H1 (cell line): ENCODE measurements around the gene ID1. TPM values are rescaled to one million over a fixed set of nuclear protein-coding genes. Genes with fewer than 3 reads are reported as not detected.
A peak's percentile ranks its signal among the peaks of the same experiment; 100 is the strongest.

Source experiments
- CTCF ChIA-PET: fragments of 300-600 bp; sonication (Branson Sonifier 250); formaldehyde crosslinking; loops from one replicate; lab custom pipeline; 2021; ENCODE audit not compliant: partially characterized antibody; lab: Charles Lee
- POLR2A ChIA-PET: fragments of 300-600 bp; sonication (Branson Sonifier 250); formaldehyde crosslinking; loops from one replicate; lab custom pipeline; 2021; ENCODE audit warnings: inconsistent platforms; ENCODE audit not compliant: partially characterized antibody; lab: Charles Lee
- DNase-seq, 2 experiments: peaks; one replicate each; pipeline versions ENCODE4 v3.0.0 to v3.0.0-alpha.2; 2010 to 2022; ENCODE audit warnings: low spot score in 2 of 2, low read depth in 1 of 2, mixed read lengths in 1 of 2
- FAIRE-seq: peaks from 2 replicates; lab custom pipeline; 2011; peaks lifted over from hg19 to GRCh38; lab: Jason Lieb, UNC
- H2AFZ ChIP-seq: 2 replicates; pipeline ENCODE4 v1.8.1; 2012; ENCODE audit warnings: low read length, inconsistent platforms
- H2AK5ac ChIP-seq: 2 replicates; pipeline ENCODE4 v1.6.1; 2013; ENCODE audit warnings: low read depth, low read length
- H2BK120ac ChIP-seq: replicated peaks from 2 replicates; pipeline ENCODE3; 2013; ENCODE audit warnings: low read depth, low read length, inconsistent platforms
- H2BK12ac ChIP-seq: 2 replicates; pipeline ENCODE4 v1.6.1; 2013; ENCODE audit warnings: low read depth, low read length
- H2BK15ac ChIP-seq: 2 replicates; pipeline ENCODE4 v1.6.1; 2013; ENCODE audit warnings: low read length
- H2BK20ac ChIP-seq: 2 replicates; pipeline ENCODE4 v1.6.1; 2013; ENCODE audit warnings: low read length
- H2BK5ac ChIP-seq: 2 replicates; pipeline ENCODE4 v1.6.1; 2013; ENCODE audit warnings: low read depth, low read length
- H3K14ac ChIP-seq: 2 replicates; pipeline ENCODE4 v1.6.1; 2013; ENCODE audit warnings: inconsistent platforms; ENCODE audit not compliant: insufficient read length
- H3K18ac ChIP-seq: 2 replicates; pipeline ENCODE4 v1.6.1; 2013; ENCODE audit warnings: low read length; ENCODE audit errors: extremely low read depth
- H3K23ac ChIP-seq: 2 replicates; pipeline ENCODE4 v1.6.1; 2013; ENCODE audit warnings: inconsistent platforms; ENCODE audit not compliant: insufficient read length
- H3K23me2 ChIP-seq: 2 replicates; pipeline ENCODE4 v1.6.1; 2013; ENCODE audit warnings: low read depth, low read length
- H3K27ac ChIP-seq: 2 replicates; pipeline ENCODE4 v1.6.1; 2011; ENCODE audit warnings: low read depth, low read length, inconsistent platforms
- H3K27me3 ChIP-seq, 4 experiments: replicated peaks in 1 of 4; 1 replicate in 1 of 4; 2 replicates in 3 of 4; pipeline versions ENCODE4 v1.6.1 to v1.8.1; 2011 to 2013; ENCODE audit warnings: low read length in 3 of 4, mild to moderate bottlenecking in 3 of 4, inconsistent platforms in 2 of 4, mixed read lengths in 2 of 4, moderate library complexity in 1 of 4; ENCODE audit not compliant: control insufficient read depth in 3 of 4, insufficient read depth in 3 of 4; ENCODE audit errors: extremely low read depth in 1 of 4
- H3K36me3 ChIP-seq, 4 experiments: 2 replicates each; pipeline versions ENCODE4 v1.6.1 to v1.8.1; 2011 to 2013; ENCODE audit warnings: mild to moderate bottlenecking in 4 of 4, low read length in 3 of 4, moderate library complexity in 2 of 4, control low read depth in 1 of 4, inconsistent platforms in 1 of 4; ENCODE audit not compliant: insufficient read depth in 4 of 4, control insufficient read depth in 2 of 4
- H3K4ac ChIP-seq: replicated peaks from 2 replicates; pipeline ENCODE3; 2013; ENCODE audit warnings: low read length, low read depth, mixed read lengths, inconsistent platforms; ENCODE audit not compliant: insufficient read length
- H3K4me1 ChIP-seq, 4 experiments: replicated peaks in 1 of 4; 1 replicate in 1 of 4; 2 replicates in 3 of 4; pipeline versions ENCODE4 v1.6.1 to v1.8.1; 2011 to 2013; ENCODE audit warnings: low read length in 3 of 4, inconsistent platforms in 2 of 4, mixed read lengths in 1 of 4; ENCODE audit not compliant: insufficient read depth in 4 of 4, control insufficient read depth in 3 of 4
- H3K4me2 ChIP-seq, 2 experiments: 2 replicates each; pipeline versions ENCODE4 v1.6.1 to v1.8.1; 2011 to 2013; ENCODE audit warnings: low read depth in 2 of 2, low read length in 2 of 2, control low read depth in 1 of 2, inconsistent platforms in 1 of 2, mild to moderate bottlenecking in 1 of 2; ENCODE audit not compliant: insufficient read depth in 1 of 2
- H3K4me3 ChIP-seq, 4 experiments: fragments of 200-600, 300-600 bp in 1 of 4; sonication (generic), shearing (Covaris generic), sonication (Bioruptor Twin) in 1 of 4; 2 replicates each; pipeline versions ENCODE4 v1.5.1 to v1.8.1; 2011 to 2016; ENCODE audit warnings: low read length in 4 of 4, low read depth in 3 of 4, control low read depth in 2 of 4, inconsistent platforms in 2 of 4, mild to moderate bottlenecking in 2 of 4, mixed read lengths in 1 of 4, moderate library complexity in 1 of 4; ENCODE audit not compliant: insufficient read depth in 2 of 4; ENCODE audit errors: extremely low read depth in 1 of 4
- H3K56ac ChIP-seq: replicated peaks from 2 replicates; pipeline ENCODE3; 2013; ENCODE audit warnings: low read depth, mild to moderate bottlenecking, mixed read lengths, low read length, inconsistent platforms; ENCODE audit not compliant: insufficient read length
- H3K79me1 ChIP-seq: 2 replicates; pipeline ENCODE4 v1.6.1; 2013; ENCODE audit warnings: low read depth, low read length, control low read depth
- H3K79me2 ChIP-seq, 2 experiments: 2 replicates each; pipeline versions ENCODE4 v1.6.1 to v1.8.1; 2012 to 2013; ENCODE audit warnings: low read length in 2 of 2, mild to moderate bottlenecking in 2 of 2, inconsistent platforms in 1 of 2; ENCODE audit not compliant: insufficient read depth in 2 of 2, control insufficient read depth in 1 of 2
- H3K9ac ChIP-seq, 4 experiments: replicated peaks in 1 of 4; 1 replicate in 1 of 4; 2 replicates in 3 of 4; pipeline versions ENCODE4 v1.6.1 to v1.8.1; 2011 to 2013; ENCODE audit warnings: low read depth in 3 of 4, low read length in 3 of 4, control low read depth in 2 of 4, mild to moderate bottlenecking in 2 of 4, moderate library complexity in 2 of 4, inconsistent platforms in 1 of 4; ENCODE audit errors: extremely low read depth in 1 of 4
- H3K9me3 ChIP-seq, 2 experiments: 2 replicates each; pipeline versions ENCODE4 v1.6.1 to v1.8.1; 2012 to 2013; ENCODE audit warnings: mild to moderate bottlenecking in 2 of 2, moderate library complexity in 2 of 2, control low read depth in 1 of 2, inconsistent platforms in 1 of 2, low read depth in 1 of 2, low read length in 1 of 2, mixed read lengths in 1 of 2; ENCODE audit not compliant: insufficient read depth in 2 of 2
- H4K20me1 ChIP-seq, 2 experiments: replicated peaks in 1 of 2; 2 replicates each; pipeline versions ENCODE3 to v1.8.1; 2011 to 2013; ENCODE audit warnings: inconsistent platforms in 2 of 2, low read length in 2 of 2, mild to moderate bottlenecking in 1 of 2; ENCODE audit not compliant: insufficient read depth in 2 of 2, control insufficient read depth in 1 of 2
- H4K5ac ChIP-seq: 2 replicates; pipeline ENCODE4 v1.6.1; 2013; ENCODE audit warnings: low read length, low read depth, mixed read lengths, inconsistent platforms; ENCODE audit not compliant: insufficient read length
- H4K8ac ChIP-seq: 2 replicates; pipeline ENCODE4 v1.8.0; 2013; ENCODE audit warnings: mild to moderate bottlenecking, moderate library complexity, low read length, inconsistent platforms; ENCODE audit not compliant: insufficient read depth; ENCODE audit errors: extremely low read depth
- H4K91ac ChIP-seq: replicated peaks from 2 replicates; pipeline ENCODE3; 2013; ENCODE audit warnings: low read length, mixed read lengths, inconsistent platforms; ENCODE audit not compliant: insufficient read length
- KDM1A ChIP-seq: fragments of 200-600, 300-600 bp; sonication (generic); IDR thresholded peaks from 2 replicates; pipeline ENCODE4 v1.7.1; 2016; ENCODE audit warnings: mild to moderate bottlenecking, low read length, borderline replicate concordance
- MAX ChIP-seq: IDR thresholded peaks from 2 replicates; pipeline ENCODE4 v1.6.1; 2012; ENCODE audit warnings: inconsistent platforms
- RFX5 ChIP-seq: IDR thresholded peaks from 2 replicates; pipeline ENCODE4 v1.6.1; 2011; ENCODE audit warnings: low read depth, low read length, improper control_type of control experiment, borderline replicate concordance
- SRF ChIP-seq: IDR thresholded peaks from 2 replicates; pipeline ENCODE4 v1.6.1; 2011; ENCODE audit warnings: mild to moderate bottlenecking, low read depth, low read length, moderate library complexity
- TCF12 ChIP-seq: IDR thresholded peaks from 2 replicates; pipeline ENCODE4 v1.6.1; 2011; ENCODE audit warnings: low read depth, mild to moderate bottlenecking, low read length
- WGBS, 2 experiments: shearing (Covaris generic) in 1 of 2; methylation state at CpG; one replicate each; pipeline versions ENCODE4 v1.1.6 to v1.1.7; 2013 to 2015; ENCODE audit warnings: low lambda C conversion rate in 2 of 2, mixed read lengths in 2 of 2, inconsistent platforms in 1 of 2, low coverage in 1 of 2, missing lambda C conversion rate in 1 of 2; ENCODE audit not compliant: insufficient replicate concordance in 2 of 2, insufficient coverage in 1 of 2, insufficient read length in 1 of 2; ENCODE audit errors: extremely low coverage in 1 of 2, missing lambda C conversion rate in 1 of 2; 5-methylcytosine and 5-hydroxymethylcytosine counted together
- polyA plus RNA-seq, 7 experiments: library from polyadenylated mRNA; depleted of rRNA in 3 of 7; stranded (reverse) in 5 of 7; unstranded in 2 of 7; fragments of >200 nt in 5 of 7; fragments of 200-250 nt in 2 of 7; gene quantifications; 1 replicate in 5 of 7; 2 replicates in 1 of 7; 4 replicates in 1 of 7; pipeline versions ENCODE4 v1.2.1 to v1.2.3, GENCODE V29; 2011 to 2013; ENCODE audit warnings: missing spikeins in 2 of 7, mixed read lengths in 2 of 7
- total RNA-seq: library from RNA; stranded (reverse); fragmentation: NEBNext Ultra II Directional; extraction: Animal tissue kit (Norgen Biotek cat#: 25700); gene quantifications from 2 replicates; pipeline ENCODE4 v1.2.1, GENCODE V29; 2021

Gene ID1
- total and polyA plus RNA-seq, 2 of the 8 experiments (the other 6 are each of a cell fraction or from before 2014, with no cell fraction given), result 120 to 357 TPM

GRCh38 chr20:31643522-31643921 is 38.4 kb downstream of the ID1 start:
- ChIA-PET CTCF (interaction anchor here (2.0 to 7.1 kb wide), 3 partner anchors 8 to 81 kb away, joined by 9 to 51 read pairs (median 15); no protein-coding TSS in a partner anchor), POLR2A (interaction anchor here (0.8 to 1.2 kb wide), 2 partner anchors 62 to 76 kb away, joined by 3 read pairs; no protein-coding TSS in a partner anchor)
- H4K20me1 ChIP-seq, result peaks cover 0 to 2% of the 10 kb centered on the region in 2 experiments
- H3K27me3 ChIP-seq, result no peaks in the 10 kb centered on the region
- H3K9me3 ChIP-seq, result no peaks in the 10 kb centered on the region
- 0 out of 2 replicates have a peak overlapping the region, but pooled peaks have one; percentile 37 for H2BK15ac ChIP-seq
- H2BK120ac ChIP-seq, result no peak overlapping the region
- H3K79me2 ChIP-seq, result no peaks in the 10 kb centered on the region
- no peak overlapping the region for H4K5ac ChIP-seq
- H3K4me2 ChIP-seq, result no peak overlapping the region
- no peaks in the 10 kb centered on the region for H3K23me2 ChIP-seq
- H2BK20ac ChIP-seq, result no peak overlapping the region
- DNase-seq, result no peak
- no peak overlapping the region for H3K56ac ChIP-seq
- no peaks in the 10 kb centered on the region for H3K36me3 ChIP-seq
- H3K18ac ChIP-seq, result no peak overlapping the region
- no peak overlapping the region for H3K27ac ChIP-seq
- TF ChIP-seq SRF, result no peak
- peak; percentile 64; the same call in 1 of the 2 replicates for TF ChIP-seq KDM1A
- TF ChIP-seq TCF12, result no peak
- TF ChIP-seq MAX, result no peak
- TF ChIP-seq RFX5, result no peak
- TF ChIP-seq, all 59 proteins: peak for 1
- Histone ChIP-seq H2AFZ (no peak overlapping the region), H2BK12ac (no peak overlapping the region), H3K4me1 (peaks cover 0 to 2% (median 2%) of the 10 kb centered on the region in 4 experiments; a peak in 2 of 7 replicates), H4K91ac (no peak overlapping the region), H3K23ac (no peak overlapping the region), H3K9ac (no peak overlapping the region), H2AK5ac (no peak overlapping the region), H2BK5ac (no peak overlapping the region), H3K14ac (no peak overlapping the region), H3K4ac (no peak overlapping the region), H3K79me1 (no peaks in the 10 kb centered on the region), H3K4me3 (no peak overlapping the region), H4K8ac (no peak overlapping the region)
- 93% methylated on average over 4 of the region's 4 CpGs; no CpG with 5 or more reads in 1 of the 2 experiments for WGBS, 2 experiments
- no peak for FAIRE-seq
